NCI-H774 (cell line): ENCODE results near the gene ARSI.

ENCODE experiments used
- DNase-seq: peaks from one replicate; lab custom pipeline; 2025; lab: John Stamatoyannopoulos, UW

Gene ARSI

DNA sequence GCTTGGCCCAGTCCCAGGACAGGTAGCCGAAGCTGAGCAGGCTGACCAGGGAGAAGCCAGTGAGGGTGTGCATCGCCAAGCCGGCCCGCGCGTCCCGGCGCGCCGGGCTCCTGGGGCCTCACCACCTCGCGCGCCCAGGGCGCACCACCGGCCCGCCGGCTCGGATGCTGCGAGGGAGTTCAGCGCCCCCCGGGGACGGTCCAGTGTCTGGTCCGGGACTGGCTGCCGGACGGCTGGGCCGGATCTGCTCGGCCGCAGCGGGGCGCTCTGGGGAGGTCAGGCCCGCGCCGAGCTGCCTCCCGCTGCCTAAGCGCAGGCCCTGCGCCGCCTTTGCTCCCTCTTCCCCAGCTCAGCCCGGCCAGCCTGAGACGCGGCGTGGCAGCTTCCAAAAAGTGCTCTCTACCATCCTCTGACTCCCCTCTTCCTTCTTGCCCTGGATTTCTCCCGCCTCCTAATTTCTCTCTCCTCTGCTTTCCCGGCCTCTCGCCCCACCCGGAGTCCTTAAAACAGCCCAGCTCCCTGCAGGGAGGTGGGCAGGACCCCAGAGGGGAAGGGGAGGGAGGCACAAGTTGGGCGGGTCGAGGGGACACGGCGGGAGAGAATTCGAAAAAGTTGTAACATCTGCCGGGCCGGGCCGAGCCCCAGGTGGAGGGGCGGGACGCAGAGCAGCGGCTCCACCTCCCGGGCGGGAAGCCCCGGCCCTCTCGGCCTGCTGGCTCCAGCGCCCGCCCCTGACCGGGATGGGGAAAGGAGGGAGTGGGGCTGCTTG is at the start of gene ARSI:
Gene ARSI (minus strand): TSS at position 605 of the 769 bp plus-strand sequence. CDS start 532 bp downstream, at position 73.
- no peak for DNase-seq

DNA sequence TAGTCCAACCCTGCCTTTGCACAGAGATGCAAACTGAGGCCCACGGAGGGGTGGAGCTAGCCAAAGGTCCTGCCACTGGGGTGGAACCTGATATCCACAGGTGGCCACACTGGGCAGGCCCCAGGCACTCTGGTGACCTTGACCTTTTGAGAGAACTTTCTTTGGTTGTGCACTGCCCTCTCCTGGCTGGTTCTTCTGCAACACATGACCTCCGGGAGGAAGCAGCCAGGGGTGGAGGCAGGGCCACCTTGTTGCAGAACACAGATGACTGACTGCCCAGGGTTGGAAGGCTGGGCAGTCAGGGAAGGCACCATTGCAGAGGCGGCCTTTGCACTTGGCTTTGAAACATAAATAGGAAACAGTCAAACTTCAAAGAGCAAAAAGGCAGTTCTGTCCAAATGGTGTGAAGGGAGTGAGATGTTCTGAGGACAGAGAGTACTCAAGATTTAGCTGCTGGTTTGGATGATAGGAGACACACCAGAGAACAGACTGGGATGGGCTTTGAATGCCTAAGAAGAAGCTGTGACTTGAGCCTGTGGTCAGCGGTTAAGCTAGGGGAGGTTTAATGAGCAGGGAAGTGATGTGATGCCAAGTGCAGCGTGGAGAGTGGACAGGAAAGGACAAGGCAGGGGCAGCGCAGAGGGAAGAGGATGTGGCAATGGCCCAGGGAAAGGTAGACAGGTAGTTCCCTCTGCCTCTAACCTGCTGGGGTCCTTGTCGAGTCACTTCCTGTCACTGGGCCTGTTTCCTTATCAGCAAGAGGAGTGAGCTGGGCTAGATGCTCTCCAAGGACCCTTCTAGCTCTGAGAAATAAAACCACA is 48.0 kb upstream of the ARSI start:
- DNase-seq: peak; percentile 17

DNA sequence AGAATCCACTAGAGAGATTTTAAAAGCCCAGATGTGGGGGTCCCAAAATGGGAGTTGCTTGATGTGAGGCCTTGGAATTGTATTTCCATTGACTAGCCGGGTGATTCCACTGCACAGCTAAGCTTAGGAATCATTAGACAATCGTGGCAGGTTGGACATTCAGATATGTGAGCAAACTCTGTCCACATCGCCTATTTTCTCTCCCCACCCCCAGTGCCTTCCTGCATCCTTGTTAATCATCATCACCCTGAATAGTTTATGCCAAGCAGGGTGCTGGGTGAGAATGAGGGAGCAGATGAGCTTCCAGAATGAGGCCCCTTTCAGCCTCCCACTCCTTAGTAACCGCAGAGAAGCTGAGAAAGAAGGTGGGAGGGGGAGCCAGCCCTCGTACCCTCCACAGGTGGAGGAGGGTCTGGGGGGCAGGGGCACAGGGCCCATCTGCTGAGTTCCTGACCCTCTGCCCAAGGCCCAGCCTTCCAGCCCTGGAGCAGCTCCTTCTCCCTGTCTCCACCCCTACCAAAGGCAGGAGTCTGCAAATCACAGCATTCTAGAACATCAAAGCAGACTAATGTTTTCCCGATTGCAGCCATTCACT is 47.1 kb upstream of the ARSI start:
- DNase-seq: no peak

DNA sequence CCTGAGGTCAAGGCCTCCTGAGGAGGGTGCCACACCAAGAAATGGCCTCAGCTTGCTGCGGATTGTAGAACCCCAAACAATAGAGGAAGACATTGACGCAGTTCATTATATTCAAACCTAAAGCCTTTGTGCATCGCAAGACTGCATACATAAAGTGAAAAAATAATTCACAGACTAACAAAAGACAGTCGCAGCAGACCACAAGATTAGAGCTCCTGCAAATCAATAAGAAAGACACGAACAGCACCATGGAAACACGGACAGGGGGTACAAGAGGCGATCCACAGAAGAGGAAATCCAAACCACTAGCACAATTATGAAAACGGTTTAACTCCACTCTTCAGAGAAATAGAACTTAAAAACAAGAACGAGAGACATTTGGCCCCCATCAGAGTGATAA is 44.7 kb upstream of the ARSI start:
- DNase-seq: no peak

DNA sequence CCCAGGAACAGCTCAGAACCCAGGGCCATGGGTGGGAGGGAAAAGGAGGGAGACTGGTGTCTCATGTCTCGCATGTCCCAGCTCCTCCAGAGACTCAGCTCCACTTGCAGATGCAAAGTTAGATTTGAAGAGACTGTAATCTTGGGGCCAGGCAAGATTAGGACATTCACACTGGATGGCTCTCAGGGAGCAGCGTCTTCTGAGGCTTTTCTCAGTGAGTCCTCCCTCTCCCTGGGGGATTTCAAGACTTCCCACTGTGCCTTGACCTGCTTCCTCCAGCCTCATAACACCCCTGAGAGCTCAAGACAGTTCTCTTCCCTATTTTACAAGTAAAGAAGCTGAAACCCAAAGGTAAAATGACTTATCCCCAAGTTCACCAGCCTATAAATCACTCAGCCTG is 44.3 kb upstream of the ARSI start:
- no peak for DNase-seq

DNA sequence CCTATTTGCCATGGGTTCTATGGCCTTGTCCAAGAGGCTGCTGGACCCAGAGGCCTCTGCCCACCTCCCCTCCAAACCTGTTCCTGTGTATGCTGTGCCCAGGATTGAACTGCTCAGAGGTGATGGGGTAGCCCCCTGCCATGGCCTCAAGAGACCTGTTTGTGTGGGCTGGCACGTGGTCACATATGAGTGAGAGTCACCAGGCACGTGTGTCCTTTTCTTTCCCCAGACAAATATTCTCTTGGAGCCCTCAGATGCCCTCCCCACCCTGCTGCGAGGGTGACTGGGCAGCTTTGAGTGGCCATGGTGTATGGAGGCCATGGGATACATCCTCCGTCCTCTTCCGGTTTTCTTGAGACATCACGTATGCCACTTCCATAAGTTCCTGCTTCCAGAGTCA is 43.9 kb upstream of the ARSI start:
- DNase-seq: no peak

DNA sequence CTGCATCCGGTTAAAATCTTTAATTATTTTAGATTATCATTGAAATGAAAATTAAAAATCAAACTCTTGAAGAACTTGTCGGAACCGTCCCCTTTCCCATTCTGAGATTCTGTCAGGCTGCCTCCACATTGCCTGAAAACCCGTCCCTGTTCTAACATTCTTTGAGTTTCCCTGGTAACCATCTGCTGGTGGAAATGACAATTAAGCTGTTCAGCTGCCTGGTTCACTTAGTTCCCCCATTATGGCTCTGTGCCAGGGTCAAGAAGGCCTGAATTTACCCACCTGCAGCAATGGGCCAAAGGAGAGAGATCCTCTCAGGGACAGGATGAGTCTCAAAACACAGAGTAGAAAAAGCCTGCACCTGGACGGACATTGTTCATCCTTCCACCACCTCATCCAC is 43.0 kb upstream of the ARSI start:
- DNase-seq: peak; percentile 47

DNA sequence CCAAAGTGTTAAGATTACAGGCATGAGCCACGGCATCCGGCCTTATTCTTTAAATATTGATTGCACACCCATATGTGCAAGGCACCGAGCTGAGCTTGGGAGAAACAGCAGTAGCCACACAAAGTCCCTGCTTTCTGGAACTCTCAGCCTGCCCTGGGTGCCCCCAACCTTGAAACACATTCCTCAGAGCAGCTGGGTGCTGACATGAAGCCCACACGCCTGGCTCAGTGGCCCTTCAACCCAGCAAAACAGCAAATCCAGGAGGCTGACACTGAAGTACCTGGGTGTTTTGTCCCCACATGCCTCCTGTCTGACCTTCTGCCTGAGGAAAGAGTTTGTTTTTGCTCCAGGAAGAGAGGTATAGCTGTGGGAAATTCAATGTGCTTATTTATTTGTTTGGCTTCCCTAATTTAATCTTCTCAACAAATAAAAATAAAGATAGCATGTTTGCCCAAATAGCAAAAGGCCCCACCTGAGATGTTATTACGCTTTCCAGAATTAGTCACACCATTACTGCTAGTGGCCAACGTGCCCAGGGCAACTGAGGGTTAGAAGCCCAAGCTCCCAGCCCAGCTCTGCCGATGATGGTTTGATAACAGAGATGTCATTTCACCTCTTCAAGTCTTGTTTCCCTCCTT is 41.4 kb upstream of the ARSI start:
- DNase-seq: no peak

DNA sequence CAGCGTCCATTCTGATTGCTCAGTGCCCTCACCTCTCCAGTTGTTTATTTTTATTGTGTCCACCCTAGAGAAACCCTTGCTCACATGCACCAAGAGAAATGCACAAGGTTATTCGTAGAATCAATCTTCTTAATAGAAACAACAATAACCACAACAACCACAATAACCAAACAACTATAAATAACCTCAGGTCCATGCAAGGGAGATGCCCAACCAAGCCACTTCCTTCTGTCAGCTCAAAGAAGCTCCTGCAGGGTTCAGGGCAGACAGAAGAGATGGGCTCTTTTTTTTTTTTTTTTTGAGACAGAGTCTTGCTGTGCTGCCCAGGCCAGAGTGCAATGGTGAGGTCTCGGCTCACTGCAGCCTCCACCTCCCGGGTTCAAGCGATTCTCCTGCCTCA is 39.9 kb upstream of the ARSI start:
- no peak for DNase-seq

DNA sequence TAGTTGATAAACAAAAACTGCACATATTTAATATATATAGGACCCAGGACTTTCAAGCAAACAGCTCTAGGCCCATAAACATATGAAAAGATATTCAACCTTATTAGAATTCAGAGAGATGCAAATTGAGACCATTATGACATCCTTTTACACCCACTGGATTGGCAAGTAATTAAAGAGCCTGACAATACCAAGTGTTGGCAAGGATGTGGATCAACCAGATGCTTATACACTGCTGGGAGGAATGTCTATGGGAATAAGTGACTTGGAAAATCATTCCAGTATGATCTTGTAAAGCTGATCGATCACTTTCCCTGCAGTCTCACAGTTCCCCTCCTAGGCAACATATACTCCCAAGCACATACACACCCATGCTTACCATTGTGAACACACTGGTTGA is 39.3 kb upstream of the ARSI start:
- DNase-seq: no peak

DNA sequence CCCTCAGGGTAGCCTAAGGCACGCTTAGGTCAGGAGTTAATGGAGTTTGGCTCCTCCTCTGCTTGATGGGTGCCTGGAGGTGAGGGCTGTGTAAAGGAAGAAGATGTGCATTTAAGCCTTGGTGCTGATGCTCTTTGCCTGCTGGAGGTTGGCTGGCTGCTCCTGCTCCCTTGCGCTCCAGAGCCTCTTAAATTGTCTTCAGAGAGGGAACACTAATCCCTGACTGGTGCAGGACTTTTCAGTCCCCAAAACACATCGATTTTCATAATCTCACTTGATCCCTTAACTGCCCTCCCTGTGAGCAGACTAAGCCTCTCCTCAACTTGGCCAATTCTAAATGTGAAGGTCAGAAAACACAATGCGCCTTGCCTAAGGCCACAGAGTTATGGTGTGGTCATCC is 38.6 kb upstream of the ARSI start:
- no peak for DNase-seq

DNA sequence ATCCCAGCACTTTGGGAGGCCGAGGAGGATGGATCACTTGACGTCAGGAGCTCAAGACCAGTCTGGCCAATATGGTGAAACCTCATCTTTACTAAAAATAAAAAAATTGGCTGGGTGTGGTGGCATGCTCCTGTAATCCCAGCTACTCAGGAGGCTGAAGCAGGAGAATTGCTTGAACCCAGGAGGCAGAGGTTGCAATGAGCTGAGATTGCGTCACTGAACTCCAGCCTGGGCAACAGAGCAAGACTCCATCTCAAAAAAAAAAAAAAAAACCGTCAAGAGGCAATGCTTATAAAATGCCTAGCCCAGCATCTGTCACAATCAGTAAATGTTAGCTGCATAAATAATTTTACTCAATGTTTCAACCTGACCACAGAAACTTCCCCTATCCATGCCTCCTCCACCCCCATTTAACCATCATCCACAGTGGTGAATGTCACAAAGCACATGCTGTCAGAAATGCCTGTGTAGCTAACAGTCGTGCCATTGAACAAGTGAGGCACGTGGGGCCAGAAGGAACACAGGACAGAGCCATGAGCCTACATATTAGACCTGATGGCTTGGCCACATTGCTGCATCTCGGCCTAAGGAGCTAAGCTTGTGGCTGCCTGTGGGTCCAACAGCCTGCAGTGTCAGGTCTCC is 38.0 kb upstream of the ARSI start:
- no peak for DNase-seq

DNA sequence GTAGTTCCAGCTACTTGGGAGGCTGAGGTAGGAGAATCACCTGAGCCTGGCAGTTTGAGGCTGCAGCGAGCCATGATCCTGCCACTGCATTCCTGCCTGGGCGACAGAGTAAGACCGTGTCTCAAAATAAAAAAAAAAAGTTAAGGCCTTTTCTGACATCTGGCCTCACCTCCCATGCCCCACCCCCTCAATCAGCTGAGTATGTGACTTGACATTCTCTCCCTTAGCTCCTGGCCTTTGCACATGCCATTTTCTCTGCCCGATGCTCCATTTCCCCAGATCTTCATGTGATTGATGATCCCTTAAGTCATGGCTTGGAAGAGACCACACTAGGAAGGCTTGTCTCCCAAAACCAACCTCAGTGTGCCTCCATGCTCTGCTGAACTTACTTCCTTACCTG is 37.1 kb upstream of the ARSI start:
- no peak for DNase-seq

DNA sequence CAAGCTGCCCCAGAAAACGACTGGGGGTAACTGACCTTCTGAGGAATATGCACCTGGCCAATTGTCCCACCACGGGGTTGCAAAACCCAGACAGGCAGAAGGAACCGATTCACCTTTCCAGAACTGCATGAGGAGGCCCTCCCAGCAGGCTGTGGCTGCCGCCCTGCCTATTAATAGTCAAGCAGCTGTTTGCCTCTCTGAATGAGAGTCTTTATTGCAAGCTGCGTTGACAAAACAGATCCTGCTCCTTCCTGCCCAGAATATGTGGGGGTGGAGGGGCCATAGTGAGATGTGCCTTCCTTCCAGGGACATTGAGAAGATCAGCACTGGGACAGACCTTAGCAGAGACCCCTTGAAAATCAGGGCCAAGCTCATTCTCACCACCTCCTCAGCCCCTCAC is 36.5 kb upstream of the ARSI start:
- peak; percentile 4 for DNase-seq

DNA sequence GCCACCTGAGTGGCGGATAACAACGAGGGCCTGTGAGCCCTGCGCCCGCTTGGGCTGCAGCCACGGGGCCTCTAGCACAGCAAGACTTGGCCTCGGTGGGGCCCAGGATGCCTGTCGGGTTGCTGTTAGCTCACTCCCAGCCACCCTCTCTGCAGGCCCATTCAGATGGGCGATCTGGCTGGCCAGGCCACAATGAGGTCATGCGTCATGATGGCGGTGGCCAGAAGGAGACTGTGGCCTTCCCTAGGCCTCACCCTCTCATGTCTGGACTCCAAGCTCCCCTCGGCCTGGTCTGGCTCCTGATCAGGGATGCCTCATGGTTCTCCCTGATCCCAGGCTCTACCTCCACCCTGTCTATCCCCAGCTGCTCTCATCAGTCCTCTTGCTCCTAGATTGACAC is 35.8 kb upstream of the ARSI start:
- no peak for DNase-seq

DNA sequence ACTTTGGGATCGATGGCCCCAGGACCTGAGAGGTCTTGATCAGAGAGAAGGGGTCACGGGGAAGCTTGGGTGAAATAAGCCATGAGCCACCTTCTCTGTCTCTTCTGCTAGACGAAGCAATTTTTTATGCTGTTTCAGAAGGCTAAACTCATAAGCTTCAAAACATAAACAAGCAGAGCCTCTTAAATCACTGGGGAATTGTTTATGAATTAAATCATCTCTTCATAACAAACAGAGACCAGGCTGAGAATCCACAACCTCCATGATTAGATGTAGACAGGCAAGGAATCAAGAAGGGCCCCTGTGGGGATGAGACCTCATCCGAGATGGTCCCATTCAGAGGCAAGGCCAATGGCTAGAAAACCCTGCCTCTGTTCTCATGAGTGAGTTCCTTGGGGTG is 33.1 kb upstream of the ARSI start:
- no peak for DNase-seq

DNA sequence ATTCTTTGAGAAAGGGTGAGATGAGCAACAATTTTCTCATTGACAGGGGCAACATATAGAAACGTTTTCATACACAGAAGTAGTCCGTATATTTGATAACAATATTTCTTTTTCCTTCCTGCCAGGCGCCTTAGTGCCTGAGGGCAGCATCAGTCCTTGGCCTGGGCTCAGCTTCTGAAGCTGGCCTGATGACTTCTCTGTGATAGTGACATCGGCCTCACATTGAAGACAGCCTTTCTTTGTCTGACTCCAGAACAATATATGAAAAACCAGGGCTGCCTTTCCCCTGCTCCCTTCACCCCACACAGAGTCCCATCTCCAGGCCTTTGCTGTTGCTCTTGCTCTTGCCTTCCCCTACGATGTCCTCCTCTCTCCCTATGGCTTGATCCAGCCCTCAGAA is 30.7 kb upstream of the ARSI start:
- no peak for DNase-seq

DNA sequence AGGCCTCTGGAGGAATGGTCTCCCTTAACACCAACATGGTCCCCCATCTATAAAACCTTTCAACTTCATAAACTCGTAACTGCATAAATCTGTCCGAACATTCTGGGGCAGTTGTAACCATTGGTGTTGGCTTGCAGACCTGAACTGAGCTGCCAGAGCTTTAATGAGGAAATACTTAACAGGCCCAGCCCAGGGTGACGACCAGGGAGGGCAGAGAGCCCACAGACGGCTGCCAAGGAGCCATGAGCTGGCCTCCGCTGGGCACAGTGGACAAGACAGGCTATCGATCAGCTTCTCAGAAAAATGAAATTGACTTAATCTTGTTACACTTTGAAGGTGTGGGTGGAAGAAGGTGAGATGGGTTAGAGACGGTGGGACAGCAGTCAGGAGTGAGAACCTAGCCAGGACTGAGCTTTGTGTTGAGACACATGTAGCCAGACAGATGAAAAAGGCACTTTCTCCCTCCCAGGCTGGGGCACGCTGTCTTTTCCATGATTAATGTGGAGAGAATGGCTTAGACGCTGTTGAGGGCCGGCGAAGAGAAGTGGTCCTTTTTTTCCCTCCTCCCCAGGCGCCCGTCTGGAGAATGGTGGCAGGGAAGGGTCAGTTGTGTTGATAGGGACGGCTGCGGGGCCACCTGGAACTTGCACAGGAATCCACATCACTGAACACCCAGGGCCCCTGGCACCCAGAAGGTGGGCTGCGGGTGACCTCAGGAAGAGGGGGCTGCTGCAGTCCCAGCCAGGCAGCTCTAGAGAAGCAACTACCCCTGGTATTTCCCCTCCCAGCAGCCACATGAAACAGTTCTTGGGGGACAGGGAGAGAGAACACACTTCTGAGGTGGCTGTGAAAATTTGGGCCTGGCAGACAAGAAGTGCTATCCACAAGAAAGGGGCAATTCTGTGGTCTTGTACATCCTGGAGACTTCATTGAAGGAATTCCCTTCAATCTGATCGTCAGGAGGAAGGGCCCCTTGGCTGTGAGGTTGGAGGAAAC is 27.5 kb upstream of the ARSI start:
- DNase-seq: no peak

DNA sequence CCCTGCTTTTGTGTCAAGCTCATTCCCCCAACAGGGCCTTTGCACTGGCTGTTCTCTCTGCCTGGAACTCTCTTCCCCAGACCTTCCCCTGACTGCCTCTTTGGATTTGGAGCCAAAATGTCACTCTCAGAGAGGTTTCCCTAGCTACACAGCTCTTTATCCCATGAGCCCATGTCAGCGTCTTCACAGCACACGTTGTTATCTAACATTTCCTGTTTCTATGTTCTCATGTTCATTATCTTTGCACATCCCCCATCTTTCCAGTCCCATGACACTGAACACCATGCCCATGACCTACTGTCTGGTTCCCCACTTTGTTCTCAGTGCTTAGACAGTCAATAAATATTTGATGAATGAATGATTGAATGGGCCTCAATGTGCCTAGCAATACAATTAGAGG is 26.3 kb upstream of the ARSI start:
- DNase-seq: no peak

DNA sequence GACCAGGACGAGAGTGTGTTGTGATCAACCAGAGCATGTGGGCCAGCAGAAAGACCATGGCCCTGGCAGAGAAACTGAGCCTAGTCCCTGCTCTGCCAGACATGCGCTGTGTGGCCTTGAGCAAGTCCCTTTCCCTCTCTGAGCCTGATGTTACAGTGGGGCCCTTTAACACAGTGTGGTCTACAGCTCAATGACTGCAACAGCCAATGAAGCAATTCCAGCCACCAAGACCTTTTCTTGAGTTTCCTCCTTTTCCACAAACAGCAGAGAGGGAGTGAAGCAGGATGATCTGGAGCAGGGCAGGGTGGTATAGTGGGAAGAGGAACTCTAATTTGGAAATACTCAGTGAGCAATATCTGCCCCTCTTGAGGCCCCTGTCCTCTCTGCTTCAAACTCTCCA is 25.8 kb upstream of the ARSI start:
- no peak for DNase-seq

DNA sequence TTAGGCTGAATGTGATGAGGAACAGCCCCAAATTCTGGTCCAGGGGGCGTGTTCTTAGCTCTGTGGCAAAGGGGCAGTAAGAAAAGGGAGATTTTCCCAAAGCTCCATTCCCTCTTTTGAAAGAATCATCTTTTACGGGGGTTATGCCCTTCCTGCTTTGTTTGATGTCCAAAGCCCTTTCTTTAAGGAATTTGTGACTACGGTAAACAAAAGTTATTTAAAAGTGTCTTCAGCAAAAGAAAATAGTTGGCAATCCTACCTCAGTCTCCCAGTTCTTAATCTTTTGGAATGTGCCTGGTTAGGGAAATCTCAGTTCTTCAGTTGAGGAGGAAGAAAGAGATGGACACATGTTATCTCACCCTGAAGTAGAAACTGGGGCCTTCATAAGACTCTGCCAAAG is 24.4 kb upstream of the ARSI start:
- DNase-seq: no peak
